GM19043 (cell line): ENCODE measurements around the gene PAK1IP1.
"Not testable (repeated sequence)": the region's sequence is repeated elsewhere in the genome, so short reads cannot be mapped to it uniquely, and the experiment has no call there.

Experiments used
- ATAC-seq: cut with Tn5 transposase; IDR thresholded peaks from one replicate; pipeline ENCODE4 v1.9.1; 2021; ENCODE audit warnings: low read depth; ENCODE audit not compliant: unreplicated experiment

PAK1IP1 gene, protein sequence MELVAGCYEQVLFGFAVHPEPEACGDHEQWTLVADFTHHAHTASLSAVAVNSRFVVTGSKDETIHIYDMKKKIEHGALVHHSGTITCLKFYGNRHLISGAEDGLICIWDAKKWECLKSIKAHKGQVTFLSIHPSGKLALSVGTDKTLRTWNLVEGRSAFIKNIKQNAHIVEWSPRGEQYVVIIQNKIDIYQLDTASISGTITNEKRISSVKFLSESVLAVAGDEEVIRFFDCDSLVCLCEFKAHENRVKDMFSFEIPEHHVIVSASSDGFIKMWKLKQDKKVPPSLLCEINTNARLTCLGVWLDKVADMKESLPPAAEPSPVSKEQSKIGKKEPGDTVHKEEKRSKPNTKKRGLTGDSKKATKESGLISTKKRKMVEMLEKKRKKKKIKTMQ

DNA sequence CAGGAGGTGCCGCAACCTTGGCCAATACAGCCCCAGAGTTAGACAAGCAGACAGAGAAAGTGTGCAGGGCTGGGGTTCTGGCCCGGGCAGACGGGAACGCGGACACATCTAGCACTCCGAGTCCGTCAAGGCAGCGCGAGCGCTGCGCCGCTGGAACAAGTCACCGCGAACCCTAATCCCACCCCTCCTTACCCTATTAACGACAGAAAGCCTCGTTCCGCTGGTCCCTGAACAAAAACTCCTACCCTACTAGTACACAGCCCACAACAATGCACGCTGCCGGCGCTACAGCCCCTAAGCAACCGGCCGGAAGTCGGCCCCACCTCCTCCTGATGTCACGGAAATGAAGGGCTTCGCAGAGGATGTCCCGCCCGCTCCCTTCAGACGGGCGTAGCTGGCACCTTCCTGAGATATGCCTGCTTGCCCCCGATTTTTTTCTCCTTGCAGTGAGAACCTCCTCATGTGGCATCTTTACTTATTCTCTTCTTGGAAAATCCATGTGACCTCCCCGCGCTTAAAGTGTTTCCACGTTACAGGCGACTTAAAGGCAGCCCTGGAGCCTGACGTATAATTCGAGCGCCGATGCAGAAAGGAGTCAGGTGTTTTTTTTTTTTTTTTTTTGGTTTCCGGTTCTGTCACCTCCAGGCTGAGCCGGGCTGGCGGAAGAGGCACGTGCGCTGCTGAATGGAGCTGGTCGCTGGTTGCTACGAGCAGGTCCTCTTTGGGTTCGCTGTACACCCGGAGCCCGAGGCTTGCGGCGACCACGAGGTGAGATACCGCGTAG lies at the start of gene PAK1IP1, which contains the start of gene C6orf52:
TSS of gene PAK1IP1 (plus strand) at position 671 of the 784 bp plus-strand sequence. CDS start at position 685, 14 bp downstream.
TSS of gene C6orf52 (minus strand) at position 315 of the 784 bp plus-strand sequence. CDS start 7,066 bp downstream, outside the sequence.
- ATAC-seq: peak; percentile 97

DNA sequence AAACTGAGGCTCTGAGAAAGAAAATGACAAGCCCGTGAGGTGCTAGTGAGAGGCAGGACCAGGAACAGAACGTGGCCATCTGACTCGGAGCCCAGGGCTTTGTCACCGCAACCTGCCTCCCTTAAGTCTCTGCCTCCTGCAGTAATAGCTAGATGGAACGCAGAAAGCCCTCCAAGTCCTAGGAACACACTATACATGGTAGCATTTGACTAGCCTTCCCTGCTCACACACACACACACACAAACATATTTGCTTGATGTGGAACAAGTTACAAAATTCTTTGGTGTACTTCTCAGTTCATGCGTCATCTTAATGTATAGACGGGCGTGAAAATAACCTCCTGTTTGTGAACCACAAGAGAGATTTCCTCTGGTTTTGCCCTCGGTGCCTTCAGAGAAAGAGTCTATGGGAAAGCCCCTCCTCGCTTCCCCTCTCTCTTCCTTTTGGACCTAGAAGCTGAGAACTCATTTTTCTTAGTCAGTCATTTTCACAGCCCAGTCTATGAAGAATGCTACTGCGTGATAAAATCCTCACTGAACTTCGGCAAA lies 39.2 kb upstream of the PAK1IP1 start:
- ATAC-seq: no peak

DNA sequence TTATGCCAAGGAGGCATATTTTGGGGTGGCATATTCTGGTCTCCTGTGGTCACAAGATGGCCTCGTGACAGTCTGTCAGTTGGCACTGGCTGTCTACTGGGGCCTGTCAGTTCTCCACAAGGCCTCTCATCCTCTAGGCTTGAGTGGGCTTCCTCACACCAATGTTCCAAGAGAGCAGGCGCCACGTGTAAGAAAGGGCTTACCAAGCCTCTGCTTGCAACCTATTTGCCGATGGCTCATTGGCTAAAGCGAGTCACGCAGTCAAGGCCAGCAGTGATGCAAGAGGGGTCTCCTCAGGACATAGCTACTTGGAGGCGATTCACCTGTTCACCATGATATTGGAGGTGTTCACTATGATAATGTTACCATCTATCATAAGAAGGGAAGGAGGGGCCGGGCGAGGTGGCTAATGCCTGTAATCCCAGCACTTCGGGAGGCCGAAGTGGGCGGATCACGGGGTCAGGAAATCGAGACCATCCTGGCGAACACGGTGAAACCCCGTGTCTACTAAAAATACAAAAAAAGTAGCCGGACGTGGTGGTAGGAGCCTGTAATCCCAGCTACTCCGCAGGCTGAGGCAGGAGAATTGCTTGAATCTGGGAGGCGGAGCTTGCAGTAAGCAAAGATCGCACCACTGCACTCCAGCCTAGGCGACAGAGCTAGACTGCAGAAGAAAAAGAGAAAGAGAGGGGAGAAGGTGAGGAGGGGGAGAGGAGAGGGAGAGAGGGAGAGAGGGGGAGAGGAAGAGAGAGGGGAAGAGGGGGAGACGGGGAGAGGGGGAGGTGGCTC lies 35.7 kb upstream of the PAK1IP1 start:
- ATAC-seq: no peak

DNA sequence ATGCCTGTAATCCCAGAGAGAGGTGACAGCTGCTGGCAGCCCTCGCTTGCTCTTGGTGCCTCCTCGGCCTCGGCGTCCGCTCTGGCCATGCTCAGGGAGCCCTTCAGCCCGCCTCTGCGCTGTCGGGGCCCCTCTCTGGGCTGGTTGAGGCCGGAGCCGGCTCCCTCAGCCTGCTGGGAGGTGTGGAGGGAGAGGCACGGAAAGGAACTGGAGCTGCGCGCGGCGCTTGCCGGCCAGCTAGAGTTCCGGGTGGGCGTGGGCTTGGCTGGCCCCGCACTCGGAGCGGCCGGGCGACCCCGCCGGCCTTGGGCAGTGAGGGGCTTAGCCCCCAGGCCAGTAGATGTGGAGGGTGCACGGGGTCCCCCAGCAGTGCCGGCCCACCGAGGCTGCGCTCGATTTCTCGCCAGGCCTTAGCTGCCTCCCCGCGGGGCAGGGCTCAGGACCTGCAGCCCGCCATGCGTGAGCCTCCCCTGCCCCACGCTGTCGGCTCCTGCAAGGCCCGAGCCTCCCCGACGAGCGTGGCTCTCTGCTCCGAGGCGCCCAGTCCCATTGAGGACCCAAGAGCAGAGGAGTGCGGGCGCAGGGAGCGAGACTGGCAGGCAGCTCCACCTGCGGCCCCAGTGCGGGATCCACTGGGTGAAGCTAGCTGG lies 34.9 kb upstream of the PAK1IP1 start:
- no peak for ATAC-seq

DNA sequence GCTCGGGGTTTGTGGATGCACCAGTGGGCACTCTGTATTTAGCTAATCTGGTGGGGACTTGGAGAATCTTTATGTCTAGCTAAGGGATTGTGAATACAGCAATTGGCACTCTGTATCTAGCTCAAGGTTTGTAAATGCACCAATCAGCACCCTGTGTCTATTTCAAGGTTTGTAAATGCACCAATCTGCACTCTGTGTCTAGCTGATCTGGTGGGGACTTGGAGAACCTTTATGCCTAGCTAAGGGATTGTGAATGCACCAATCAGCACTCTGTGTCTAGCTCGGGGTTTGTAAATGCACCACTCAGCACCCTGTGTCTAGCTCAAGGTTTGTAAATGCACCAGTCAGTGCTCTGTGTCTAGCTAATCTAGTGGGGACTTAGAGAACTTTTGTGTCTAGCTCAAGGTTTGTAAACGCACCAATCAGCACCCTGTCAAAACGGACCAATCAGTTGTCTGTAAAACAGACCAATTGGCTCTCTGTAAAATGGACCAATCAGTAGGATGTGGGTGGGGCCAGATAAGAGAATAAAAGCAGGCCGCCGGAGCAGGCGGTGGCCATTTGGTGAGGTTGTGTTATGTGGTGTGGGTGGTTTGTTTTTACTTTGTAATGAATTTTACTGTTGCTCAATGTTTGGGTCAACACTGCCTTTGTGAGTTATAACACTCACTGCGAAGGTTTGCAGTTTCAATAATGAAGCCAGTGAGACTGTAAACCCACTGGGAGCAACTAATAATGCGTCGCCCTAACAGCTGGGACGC lies 34.2 kb upstream of the PAK1IP1 start:
- ATAC-seq: not testable (repeated sequence)

DNA sequence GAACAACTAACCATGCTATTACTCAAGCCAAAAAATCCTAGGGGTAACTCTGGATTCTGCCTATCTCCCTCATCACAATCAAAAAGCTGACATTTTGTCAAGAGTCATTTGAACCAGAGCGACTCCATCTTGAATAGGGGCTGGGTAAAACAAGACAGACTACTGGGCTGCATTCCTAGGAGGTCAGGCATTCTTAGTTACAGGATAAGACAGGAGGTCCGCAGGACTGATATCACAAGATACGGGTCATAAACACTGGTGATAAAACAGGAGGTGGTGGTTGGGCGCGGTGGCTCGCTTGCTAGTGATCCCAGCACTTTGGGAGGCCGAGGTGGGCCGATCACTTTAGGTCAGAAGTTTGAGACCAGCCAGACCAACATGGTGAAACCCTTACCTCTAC lies 32.6 kb upstream of the PAK1IP1 start:
- no peak for ATAC-seq

DNA sequence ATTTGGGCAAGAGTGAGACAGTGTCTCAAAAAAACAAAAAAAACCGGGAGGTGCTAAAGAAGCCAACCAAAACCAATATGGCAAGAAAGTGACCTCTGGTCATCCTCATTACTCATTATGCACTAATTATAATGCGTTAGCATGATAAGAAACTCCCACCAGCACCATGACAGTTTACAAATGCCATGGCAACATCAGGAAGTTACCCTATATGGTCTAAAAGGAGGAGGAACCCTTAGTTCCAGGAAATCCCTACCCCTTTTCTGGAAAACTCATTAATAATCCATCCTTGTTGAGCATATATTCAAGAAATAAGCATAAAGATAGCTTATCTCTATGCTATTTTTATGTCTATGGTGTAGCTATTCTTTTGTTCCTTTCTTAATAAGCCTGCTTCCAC lies 32.0 kb upstream of the PAK1IP1 start:
- ATAC-seq: no peak

DNA sequence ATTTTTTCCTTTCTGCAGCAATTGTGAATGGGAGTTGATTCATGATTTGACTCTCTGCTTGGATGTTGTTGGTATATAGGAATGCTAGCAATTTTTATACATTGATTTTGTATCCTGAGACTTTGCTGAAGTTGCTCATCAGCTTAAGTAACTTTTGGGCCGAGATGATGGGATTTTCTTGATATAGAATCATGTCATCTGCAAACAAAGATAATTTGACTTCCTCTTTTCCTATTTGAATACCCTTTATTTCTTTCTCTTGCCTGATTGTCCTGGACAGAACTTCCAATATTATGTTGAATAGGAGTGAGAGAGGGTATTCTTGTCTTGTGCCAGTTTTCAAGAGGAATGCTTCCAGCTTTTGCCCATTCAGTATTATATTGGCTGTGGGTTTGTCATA lies 29.2 kb upstream of the PAK1IP1 start:
- not testable (repeated sequence) for ATAC-seq

DNA sequence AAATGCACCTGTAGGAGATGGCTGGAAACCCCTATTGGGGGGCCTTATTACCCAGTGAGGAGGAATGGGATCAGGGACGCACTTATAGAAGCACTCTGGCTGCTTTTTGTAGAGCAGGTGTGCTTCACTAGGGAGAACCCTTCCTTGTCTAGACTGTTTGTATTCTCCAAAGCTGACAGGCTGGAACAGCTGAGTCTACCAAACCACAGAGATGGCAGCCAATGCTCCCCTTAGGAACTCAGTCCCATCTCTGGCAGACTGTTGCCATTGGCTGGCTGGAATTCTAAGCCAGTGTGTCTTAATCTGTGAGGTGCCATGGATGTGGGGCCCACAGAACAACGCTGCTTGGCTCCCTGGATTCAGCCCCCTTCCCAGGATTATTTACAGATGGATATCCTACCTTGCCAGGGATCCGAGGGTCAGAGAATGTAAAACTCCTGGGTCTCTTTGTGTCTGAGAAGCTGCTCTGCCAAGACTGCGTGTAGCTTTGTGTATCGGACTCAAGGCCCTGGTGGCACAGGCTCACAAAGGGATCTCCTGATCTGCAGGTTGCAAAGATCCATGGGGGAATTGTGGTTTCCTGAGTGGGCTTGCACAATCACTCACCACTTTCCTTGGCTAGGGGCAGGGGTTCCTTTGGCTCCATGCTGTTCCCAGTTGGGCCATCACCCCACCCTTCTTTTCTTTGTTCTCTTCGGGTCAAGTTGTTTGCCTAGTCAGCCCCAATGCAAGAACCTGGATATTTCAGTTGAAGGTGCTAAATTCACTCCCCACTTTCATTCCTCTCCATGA lies 26.4 kb upstream of the PAK1IP1 start:
- no peak for ATAC-seq

DNA sequence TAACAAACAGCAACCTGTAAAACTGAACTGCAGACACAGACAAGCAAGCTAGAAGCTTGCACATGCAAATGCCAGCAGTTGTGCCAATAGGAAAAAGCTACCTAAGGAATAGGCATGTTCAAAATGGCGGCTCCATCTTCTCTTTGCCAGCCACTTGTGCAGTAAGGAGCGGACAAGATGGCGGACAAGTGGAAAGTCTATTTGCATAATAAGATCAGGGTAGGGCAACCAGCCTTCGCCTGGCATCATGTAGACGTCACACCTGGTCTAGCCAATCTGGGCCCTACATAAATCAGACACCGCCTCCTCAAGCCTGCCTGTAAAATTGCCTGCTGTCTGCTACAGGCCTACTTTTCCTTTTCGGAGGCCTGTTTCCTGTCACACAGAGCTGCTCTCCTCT lies 18.4 kb upstream of the PAK1IP1 start:
- no peak for ATAC-seq

DNA sequence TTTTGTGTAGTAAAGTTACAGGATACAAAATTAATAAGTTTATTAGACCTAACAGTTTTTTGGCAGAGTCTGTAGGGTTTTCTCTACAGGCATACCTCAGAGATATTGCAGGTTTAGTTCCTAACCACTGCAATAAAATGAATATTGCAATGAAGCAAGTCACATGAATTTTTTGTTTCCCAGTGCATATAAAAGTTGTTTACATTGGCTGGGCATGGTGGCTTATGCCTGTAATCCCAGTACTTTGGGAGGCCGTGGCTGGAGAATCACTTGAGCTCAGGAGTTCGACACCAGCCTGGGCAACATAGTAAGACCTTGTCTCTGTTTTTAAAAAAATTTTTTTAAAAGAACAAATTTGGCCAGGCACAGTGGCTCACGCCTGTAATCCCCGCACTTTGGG lies 16.3 kb upstream of the PAK1IP1 start:
- ATAC-seq: no peak

DNA sequence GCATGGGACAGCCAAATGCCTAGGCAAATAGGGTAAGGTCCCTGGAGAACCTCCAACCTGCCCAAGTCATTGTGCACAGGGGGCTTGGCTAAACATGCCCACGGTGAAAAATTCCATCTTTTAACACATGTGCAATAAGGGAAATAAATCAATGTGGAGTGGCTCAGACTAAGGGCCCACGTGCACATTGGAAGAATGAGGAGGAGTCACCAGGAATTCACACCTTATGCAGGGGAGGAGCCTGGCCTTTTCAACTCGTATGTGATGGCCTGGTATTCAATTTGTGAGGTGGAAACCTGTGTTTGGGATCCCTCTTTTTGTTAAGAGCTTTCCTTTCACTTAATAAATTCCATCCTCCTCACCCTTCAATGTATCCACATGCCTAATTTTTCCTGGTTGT lies 13.0 kb upstream of the PAK1IP1 start:
- ATAC-seq: no peak

DNA sequence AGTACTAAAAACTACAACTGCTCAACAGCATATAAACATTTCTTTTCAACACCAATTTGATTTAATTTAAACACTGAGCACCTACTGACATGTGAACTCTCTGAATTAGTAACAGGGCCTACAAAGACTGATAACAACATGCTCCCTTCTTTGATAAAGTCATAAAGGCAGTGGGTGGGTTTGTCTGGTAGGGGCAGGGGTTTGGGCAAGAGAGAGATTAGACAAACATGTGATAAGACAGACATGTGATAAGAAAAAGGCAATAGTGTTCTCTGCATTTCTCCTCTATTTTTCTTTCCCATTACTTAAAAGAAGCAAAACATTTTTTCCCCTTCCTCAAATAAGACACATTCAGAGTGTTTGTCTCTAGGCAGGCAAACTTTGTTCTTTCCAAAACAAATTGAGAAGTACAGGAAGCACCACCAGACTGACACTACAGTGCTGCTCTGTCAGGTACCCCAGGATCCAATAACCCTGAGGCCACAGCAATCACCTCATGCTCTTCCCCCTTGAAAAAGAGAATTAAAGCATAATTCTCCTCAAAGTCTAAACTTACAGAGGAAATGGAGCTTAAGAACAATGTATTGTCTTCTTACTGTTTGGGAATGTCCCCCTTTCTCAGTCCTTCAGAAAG lies 12.3 kb upstream of the PAK1IP1 start:
- no peak for ATAC-seq

DNA sequence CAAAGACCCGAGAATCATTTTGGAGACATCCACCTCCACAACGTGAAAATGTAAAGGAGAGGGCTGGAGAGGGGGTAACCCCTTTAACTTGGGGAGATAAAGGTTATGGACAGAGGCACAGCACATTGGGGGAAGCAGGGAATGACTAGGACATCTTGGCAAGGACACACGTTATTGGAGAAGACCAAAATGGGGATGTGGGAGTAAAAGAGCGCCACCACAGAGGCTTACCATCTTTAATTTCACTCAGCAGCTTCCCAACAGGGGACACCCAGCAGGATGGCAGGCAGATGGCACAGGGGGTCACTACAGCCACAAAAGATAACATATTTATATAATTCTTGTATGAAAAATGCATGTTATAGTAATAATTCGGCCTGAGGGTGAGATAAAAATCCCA lies 10.2 kb upstream of the PAK1IP1 start:
- no peak for ATAC-seq

DNA sequence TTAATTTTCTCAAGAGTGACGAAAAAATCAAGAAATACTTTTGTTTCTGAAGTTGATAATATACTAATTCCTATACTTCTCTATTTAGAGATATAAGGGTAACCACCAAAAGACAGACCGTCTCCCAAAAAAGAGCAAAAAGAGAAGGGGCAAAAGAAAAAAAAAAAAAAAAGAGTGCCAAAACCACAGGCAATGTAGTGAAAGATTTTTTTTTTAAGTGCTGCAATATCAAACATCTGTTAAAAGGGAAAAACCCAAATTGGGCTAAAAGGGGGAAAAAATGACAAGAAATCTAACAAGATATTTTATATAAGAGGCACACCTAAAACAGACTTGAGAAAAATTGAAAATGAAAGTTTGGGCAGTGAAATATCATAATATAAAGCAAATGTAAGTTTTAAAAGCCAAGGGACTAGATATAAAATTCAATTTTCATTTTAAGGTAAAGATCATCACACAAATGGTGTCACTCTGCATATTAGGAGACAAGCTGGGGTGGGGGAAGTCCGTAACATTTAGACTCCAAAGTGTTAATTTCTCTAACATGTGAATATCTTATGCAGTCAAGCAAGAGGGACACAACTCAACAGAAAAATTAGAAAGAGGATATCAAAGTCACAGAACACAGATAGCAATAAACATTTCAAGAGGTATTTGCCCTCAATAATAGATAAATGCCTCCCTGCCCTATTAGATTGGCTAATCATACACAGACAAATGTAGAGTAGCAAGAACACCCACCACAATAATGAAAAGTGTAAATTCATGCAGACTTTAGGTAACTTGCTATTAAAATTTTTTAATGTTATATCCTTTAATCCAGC lies 9.5 kb upstream of the PAK1IP1 start:
- ATAC-seq: no peak

DNA sequence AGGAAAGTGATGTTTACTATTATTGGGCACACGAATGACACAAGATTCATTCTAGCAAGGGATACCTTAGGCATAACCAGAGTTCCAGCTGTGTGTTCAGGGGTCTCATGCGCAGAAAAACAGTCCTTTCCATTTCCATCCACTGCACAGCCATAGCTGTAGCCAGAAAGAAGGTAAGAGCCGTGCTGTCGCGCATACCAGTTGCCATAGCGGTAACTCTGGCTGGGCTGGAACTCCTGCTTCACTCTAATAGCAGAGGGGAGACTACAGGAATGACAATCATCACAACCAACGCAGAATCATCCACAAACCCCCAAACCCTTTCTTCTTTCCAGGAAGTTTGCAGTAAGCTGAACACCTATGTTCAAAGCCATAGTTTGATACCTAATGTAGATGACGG lies 7.9 kb upstream of the PAK1IP1 start:
- ATAC-seq: no peak

DNA sequence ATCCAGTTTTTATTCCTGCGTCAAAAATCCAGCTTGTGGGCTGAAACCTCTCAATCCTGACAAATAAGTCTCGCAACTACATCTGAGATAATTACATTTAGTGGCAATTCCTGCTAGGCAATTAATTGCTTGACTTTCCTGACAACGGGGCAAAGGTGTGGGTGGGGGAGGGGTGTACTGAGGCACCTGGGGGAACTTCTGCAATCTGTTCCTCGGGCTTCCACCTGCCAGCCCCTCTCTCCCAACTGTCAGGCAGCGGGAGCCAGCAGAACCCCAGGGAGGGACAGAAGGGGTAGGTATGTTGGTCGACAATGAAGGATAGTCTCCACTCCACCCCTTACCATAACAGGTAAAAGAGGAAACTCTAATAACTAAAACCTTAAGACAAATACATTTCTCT lies 7.2 kb upstream of the PAK1IP1 start:
- ATAC-seq: no peak
